Stimulated activated CD4-positive, alpha-beta T cell treated with anti-CD3 and anti-CD28 coated beads, TNF-alpha, amount 100 ng/mL, for 24 hours (primary cell): Measurements from ENCODE around the gene SLC37A4.

Source experiments
- DNase-seq, 3 experiments: peaks; one replicate each; pipeline ENCODE4 v3.0.0-alpha.2; 2020; ENCODE audit warnings: low read depth in 3 of 3

Gene SLC37A4

GRCh38 chr11:118975771-118976709 is 54.6 kb downstream of the SLC37A4 start:
- DNase-seq = no peak
